SH-SY5Y (cell line): Measurements from ENCODE around the gene CDK8.

ENCODE experiments used
- GATA2 ChIP-seq: IDR thresholded peaks from 2 replicates; pipeline ENCODE4 v1.6.1; 2011; ENCODE audit warnings: mild to moderate bottlenecking, low read depth, low read length
- GATA3 ChIP-seq: IDR thresholded peaks from 2 replicates; pipeline ENCODE4 v1.6.1; 2011; ENCODE audit warnings: low read depth, mild to moderate bottlenecking, low read length, moderate library complexity

The CDK8 gene

GRCh38 chr13:26325876-26326275 lies 71.9 kb downstream of the CDK8 start:
- TF ChIP-seq GATA2 (no peak), GATA3 (no peak)

- TF ChIP-seq GATA3 (no peak), GATA2 (no peak)
These were observed 72.6 kb downstream of the CDK8 start for GRCh38 chr13:26326562-26326961.

- TF ChIP-seq GATA3 (no peak), GATA2 (no peak)
These were observed 74.2 kb downstream of the CDK8 start for GRCh38 chr13:26327940-26328725.

- TF ChIP-seq GATA2 = no peak
- TF ChIP-seq GATA3 = no peak
These were observed 81.2 kb downstream of the CDK8 start for GRCh38 chr13:26335158-26335557.

GRCh38 chr13:26340807-26341206 lies 86.9 kb downstream of the CDK8 start:
- no peak for TF ChIP-seq GATA2
- no peak for TF ChIP-seq GATA3

GRCh38 chr13:26342898-26343297 lies 89.0 kb downstream of the CDK8 start:
- TF ChIP-seq GATA3 (peak; percentile 90), GATA2 (peak; percentile 85)

GRCh38 chr13:26343816-26344215 lies 89.9 kb downstream of the CDK8 start:
- TF ChIP-seq GATA3 (peak; percentile 62; the same call in 1 of the 2 replicates), GATA2 (peak; percentile 71)

GRCh38 chr13:26344980-26345379 lies 91.1 kb downstream of the CDK8 start:
- TF ChIP-seq GATA3 = no peak
- TF ChIP-seq GATA2 = no peak

- TF ChIP-seq GATA2 (no peak), GATA3 (no peak)
These were observed 95.0 kb downstream of the CDK8 start for GRCh38 chr13:26348966-26349365.

- no peak for TF ChIP-seq GATA2
- no peak for TF ChIP-seq GATA3
These were observed 108.3 kb downstream of the CDK8 start for GRCh38 chr13:26362261-26362660.

- TF ChIP-seq GATA2 = no peak
- TF ChIP-seq GATA3 = no peak
These were observed 116.6 kb downstream of the CDK8 start for GRCh38 chr13:26370553-26370952.

- TF ChIP-seq GATA3 (no peak), GATA2 (no peak)
These were observed 118.8 kb downstream of the CDK8 start for GRCh38 chr13:26372747-26373146.

GRCh38 chr13:26376430-26376829 lies 122.5 kb downstream of the CDK8 start:
- TF ChIP-seq GATA2 (no peak), GATA3 (no peak)

GRCh38 chr13:26377038-26377437 lies 123.1 kb downstream of the CDK8 start:
- TF ChIP-seq GATA2 (no peak), GATA3 (no peak)

- no peak for TF ChIP-seq GATA2
- no peak for TF ChIP-seq GATA3
These were observed 124.2 kb downstream of the CDK8 start for GRCh38 chr13:26378116-26378515.
